ENCODE measurements around the gene RBM10. TPM values are rescaled to one million over a fixed set of nuclear protein-coding genes. Genes with fewer than 3 reads are reported as not detected.
A peak's percentile ranks its signal among the peaks of the same experiment; 100 is the strongest.

RBM10 gene
- total RNA-seq, 1 experiment from 2014 or later = 56.9 TPM

DNA sequence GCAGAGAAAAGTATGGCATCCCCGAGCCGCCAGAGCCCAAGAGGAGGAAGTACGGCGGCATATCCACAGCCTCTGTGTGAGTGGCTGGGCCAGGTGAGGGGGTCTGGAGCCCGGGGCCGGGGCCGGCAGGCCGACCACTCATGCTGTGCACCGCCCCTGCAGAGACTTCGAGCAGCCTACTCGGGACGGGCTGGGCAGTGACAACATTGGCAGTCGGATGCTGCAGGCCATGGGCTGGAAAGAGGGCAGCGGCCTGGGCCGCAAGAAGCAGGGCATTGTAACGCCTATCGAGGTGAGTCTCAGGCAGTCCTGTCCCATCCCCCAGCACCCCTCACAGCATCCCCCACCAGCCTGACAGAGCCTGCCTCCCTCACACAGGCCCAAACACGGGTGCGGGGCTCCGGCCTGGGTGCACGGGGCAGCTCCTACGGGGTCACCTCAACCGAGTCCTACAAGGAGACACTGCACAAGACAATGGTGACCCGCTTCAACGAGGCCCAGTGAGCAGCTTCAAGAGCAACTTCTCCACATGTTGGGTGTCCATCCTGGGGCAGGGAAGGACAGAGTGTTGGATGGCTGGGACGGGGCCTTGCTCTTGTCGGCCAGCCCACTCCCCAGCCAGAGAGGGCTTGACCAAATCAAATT, 41.2 kb downstream of the RBM10 start:
- no peak for DNase-seq (ENCODE audit: low read depth, low spot score)
- no peaks in the 10 kb centered on the region for H3K27me3 ChIP-seq (ENCODE audit: insufficient read depth, low read length)
- ChIA-PET RAD21 (ENCODE audit: low non-redundant PET in 1 of 2, low total read pairs in 2 of 2, uncharacterized antibody in 2 of 2, unreplicated experiment in 2 of 2) (no interaction called here), POLR2A (no interaction called here), CTCF (no interaction called here)
- BruUV-seq (replicated peaks) = TSS peak; percentile 54
- H3K27ac ChIP-seq (ENCODE audit: low read depth, low read length) = no peak overlapping the region
- H3K79me2 ChIP-seq (ENCODE audit: insufficient read depth, low read length) = peaks cover 6% of the 10 kb centered on the region; the same call in 1 of the 2 replicates
- no peaks in the 10 kb centered on the region for H3K9me2 ChIP-seq (ENCODE audit: insufficient read depth)
- ATAC-seq = no peak
- H3K9me3 ChIP-seq (ENCODE audit: control insufficient read depth in 1 of 2, insufficient read depth in 1 of 2, low read depth in 1 of 2, low read length in 2 of 2) = no peaks in the 10 kb centered on the region
- H2AFZ ChIP-seq (ENCODE audit: low read depth, low read length, poor library complexity, severe bottlenecking) = no peak overlapping the region
- no peak overlapping the region for H3K4me3 ChIP-seq (replicated peaks in 1 of 2; ENCODE audit: low read depth in 1 of 2, low read length in 2 of 2)
- TF ChIP-seq FOSL1 (IDR thresholded peaks at IDR 0.05; ENCODE audit: low read depth) (no peak), ZNF274 (IDR thresholded peaks at IDR 0.05; ENCODE audit: low read depth, low read length) (no peak), YY1 (IDR thresholded peaks at IDR 0.05; ENCODE audit: extremely low read depth, insufficient replicate concordance, low read depth, low read length) (no peak), SIN3A (IDR thresholded peaks at IDR 0.05; ENCODE audit: low read depth) (no peak), EGR1 (IDR thresholded peaks at IDR 0.05; ENCODE audit: low read depth) (no peak), SRF (IDR thresholded peaks at IDR 0.05; ENCODE audit: low read depth) (no peak), EZH2 (IDR thresholded peaks at IDR 0.05) (no peak), TCF7L2 (IDR thresholded peaks at IDR 0.05; ENCODE audit: borderline replicate concordance, extremely low read depth, insufficient read depth, insufficient read length) (no peak)
- TF ChIP-seq, protein P1, sequence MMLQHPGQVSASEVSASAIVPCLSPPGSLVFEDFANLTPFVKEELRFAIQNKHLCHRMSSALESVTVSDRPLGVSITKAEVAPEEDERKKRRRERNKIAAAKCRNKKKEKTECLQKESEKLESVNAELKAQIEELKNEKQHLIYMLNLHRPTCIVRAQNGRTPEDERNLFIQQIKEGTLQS (IDR thresholded peaks at IDR 0.05) = no peak
- TF ChIP-seq, protein P2, sequence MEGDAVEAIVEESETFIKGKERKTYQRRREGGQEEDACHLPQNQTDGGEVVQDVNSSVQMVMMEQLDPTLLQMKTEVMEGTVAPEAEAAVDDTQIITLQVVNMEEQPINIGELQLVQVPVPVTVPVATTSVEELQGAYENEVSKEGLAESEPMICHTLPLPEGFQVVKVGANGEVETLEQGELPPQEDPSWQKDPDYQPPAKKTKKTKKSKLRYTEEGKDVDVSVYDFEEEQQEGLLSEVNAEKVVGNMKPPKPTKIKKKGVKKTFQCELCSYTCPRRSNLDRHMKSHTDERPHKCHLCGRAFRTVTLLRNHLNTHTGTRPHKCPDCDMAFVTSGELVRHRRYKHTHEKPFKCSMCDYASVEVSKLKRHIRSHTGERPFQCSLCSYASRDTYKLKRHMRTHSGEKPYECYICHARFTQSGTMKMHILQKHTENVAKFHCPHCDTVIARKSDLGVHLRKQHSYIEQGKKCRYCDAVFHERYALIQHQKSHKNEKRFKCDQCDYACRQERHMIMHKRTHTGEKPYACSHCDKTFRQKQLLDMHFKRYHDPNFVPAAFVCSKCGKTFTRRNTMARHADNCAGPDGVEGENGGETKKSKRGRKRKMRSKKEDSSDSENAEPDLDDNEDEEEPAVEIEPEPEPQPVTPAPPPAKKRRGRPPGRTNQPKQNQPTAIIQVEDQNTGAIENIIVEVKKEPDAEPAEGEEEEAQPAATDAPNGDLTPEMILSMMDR (IDR thresholded peaks at IDR 0.05 in 2 of 3, conservative IDR thresholded peaks at IDR 0.05 in 1 of 3; ENCODE audit: borderline replicate concordance in 1 of 3, insufficient read depth in 1 of 3, low read depth in 2 of 3, low read length in 2 of 3) = no peak
- TF ChIP-seq, protein P3, sequence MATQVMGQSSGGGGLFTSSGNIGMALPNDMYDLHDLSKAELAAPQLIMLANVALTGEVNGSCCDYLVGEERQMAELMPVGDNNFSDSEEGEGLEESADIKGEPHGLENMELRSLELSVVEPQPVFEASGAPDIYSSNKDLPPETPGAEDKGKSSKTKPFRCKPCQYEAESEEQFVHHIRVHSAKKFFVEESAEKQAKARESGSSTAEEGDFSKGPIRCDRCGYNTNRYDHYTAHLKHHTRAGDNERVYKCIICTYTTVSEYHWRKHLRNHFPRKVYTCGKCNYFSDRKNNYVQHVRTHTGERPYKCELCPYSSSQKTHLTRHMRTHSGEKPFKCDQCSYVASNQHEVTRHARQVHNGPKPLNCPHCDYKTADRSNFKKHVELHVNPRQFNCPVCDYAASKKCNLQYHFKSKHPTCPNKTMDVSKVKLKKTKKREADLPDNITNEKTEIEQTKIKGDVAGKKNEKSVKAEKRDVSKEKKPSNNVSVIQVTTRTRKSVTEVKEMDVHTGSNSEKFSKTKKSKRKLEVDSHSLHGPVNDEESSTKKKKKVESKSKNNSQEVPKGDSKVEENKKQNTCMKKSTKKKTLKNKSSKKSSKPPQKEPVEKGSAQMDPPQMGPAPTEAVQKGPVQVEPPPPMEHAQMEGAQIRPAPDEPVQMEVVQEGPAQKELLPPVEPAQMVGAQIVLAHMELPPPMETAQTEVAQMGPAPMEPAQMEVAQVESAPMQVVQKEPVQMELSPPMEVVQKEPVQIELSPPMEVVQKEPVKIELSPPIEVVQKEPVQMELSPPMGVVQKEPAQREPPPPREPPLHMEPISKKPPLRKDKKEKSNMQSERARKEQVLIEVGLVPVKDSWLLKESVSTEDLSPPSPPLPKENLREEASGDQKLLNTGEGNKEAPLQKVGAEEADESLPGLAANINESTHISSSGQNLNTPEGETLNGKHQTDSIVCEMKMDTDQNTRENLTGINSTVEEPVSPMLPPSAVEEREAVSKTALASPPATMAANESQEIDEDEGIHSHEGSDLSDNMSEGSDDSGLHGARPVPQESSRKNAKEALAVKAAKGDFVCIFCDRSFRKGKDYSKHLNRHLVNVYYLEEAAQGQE (IDR thresholded peaks at IDR 0.05; ENCODE audit: low read depth) = no peak
- TF ChIP-seq, protein P4, sequence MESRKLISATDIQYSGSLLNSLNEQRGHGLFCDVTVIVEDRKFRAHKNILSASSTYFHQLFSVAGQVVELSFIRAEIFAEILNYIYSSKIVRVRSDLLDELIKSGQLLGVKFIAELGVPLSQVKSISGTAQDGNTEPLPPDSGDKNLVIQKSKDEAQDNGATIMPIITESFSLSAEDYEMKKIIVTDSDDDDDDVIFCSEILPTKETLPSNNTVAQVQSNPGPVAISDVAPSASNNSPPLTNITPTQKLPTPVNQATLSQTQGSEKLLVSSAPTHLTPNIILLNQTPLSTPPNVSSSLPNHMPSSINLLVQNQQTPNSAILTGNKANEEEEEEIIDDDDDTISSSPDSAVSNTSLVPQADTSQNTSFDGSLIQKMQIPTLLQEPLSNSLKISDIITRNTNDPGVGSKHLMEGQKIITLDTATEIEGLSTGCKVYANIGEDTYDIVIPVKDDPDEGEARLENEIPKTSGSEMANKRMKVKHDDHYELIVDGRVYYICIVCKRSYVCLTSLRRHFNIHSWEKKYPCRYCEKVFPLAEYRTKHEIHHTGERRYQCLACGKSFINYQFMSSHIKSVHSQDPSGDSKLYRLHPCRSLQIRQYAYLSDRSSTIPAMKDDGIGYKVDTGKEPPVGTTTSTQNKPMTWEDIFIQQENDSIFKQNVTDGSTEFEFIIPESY (IDR thresholded peaks at IDR 0.05; ENCODE audit: extremely low read depth, insufficient replicate concordance, low read length) = no peak
- no peaks in the 10 kb centered on the region for H4K20me1 ChIP-seq (ENCODE audit: insufficient read depth)
- H3K36me3 ChIP-seq (ENCODE audit: control insufficient read depth in 1 of 2, insufficient read depth in 2 of 2, low read length in 2 of 2) = no peaks in the 10 kb centered on the region; a peak in 1 of 4 replicates
- H3K4me2 ChIP-seq (ENCODE audit: low read length) = no peak overlapping the region
- peaks cover 0 to 5% of the 10 kb centered on the region in 2 experiments; a peak in 2 of 4 replicates for H3K4me1 ChIP-seq (ENCODE audit: control insufficient read depth in 1 of 2, insufficient read depth in 2 of 2, low read length in 2 of 2)
- intact Hi-C loops (cut with micrococcal nuclease) = no loop called here
- H3K9ac ChIP-seq (ENCODE audit: low read length) = no peak overlapping the region
